ENCODE data around the gene RNLS.
"Not testable (repeated sequence)": the region's sequence is repeated elsewhere in the genome, so short reads cannot be mapped to it uniquely, and the experiment has no call there.

Gene RNLS

GRCh38 chr10:88383276-88383675 lies 199.8 kb downstream of the RNLS start:
- no peak for DNase-seq

- DNase-seq: no peak
Measured at GRCh38 chr10:88382699-88383098, 200.4 kb downstream of the RNLS start.

- DNase-seq: no peak
Measured at GRCh38 chr10:88379575-88379974, 203.5 kb downstream of the RNLS start.

GRCh38 chr10:88377510-88377909 lies 205.6 kb downstream of the RNLS start:
- no peak for DNase-seq

GRCh38 chr10:88374392-88375175 lies 208.5 kb downstream of the RNLS start:
- DNase-seq: no peak

- DNase-seq: no peak
Measured at GRCh38 chr10:88372881-88373592, 210.1 kb downstream of the RNLS start.

GRCh38 chr10:88372051-88372715 lies 210.9 kb downstream of the RNLS start:
- no peak for DNase-seq

- no peak for DNase-seq
Measured at GRCh38 chr10:88370713-88371112, 212.4 kb downstream of the RNLS start.

- DNase-seq: no peak
Measured at GRCh38 chr10:88366772-88367171, 216.3 kb downstream of the RNLS start.

- no peak for DNase-seq
Measured at GRCh38 chr10:88361995-88362807, 220.9 kb downstream of the RNLS start.

- no peak for DNase-seq
Measured at GRCh38 chr10:88361494-88361893, 221.6 kb downstream of the RNLS start.

GRCh38 chr10:88355750-88356149 lies 227.4 kb downstream of the RNLS start:
- not testable (repeated sequence) for DNase-seq

- no peak for DNase-seq
Measured at GRCh38 chr10:88347597-88348304, 235.4 kb downstream of the RNLS start.

- DNase-seq: no peak
Measured at GRCh38 chr10:88347022-88347421, 236.1 kb downstream of the RNLS start.

GRCh38 chr10:88346144-88346977 lies 236.8 kb downstream of the RNLS start:
- no peak for DNase-seq

- no peak for DNase-seq
Measured at GRCh38 chr10:88343761-88344484, 239.2 kb downstream of the RNLS start.

GRCh38 chr10:88342733-88343310 lies 240.3 kb downstream of the RNLS start:
- DNase-seq: no peak

GRCh38 chr10:88337134-88337533 lies 246.0 kb downstream of the RNLS start:
- no peak for DNase-seq

GRCh38 chr10:88336334-88336733 lies 246.8 kb downstream of the RNLS start:
- no peak for DNase-seq

GRCh38 chr10:88333248-88333630 lies 249.9 kb downstream of the RNLS start:
- DNase-seq: no peak

All from activated CD4-positive, CD25-positive, alpha-beta regulatory T cell (primary cell).